ENCODE measurements around the gene LAP3.

GRCh38 chr4:17614416-17615299 lies 37.7 kb downstream of the LAP3 start, which contains the start of gene MED28:
- no peak for TF ChIP-seq EZH2 (IDR thresholded peaks at IDR 0.05; ENCODE audit: borderline replicate concordance, low read depth, low read length, severe bottlenecking)
- TF ChIP-seq, protein P1, sequence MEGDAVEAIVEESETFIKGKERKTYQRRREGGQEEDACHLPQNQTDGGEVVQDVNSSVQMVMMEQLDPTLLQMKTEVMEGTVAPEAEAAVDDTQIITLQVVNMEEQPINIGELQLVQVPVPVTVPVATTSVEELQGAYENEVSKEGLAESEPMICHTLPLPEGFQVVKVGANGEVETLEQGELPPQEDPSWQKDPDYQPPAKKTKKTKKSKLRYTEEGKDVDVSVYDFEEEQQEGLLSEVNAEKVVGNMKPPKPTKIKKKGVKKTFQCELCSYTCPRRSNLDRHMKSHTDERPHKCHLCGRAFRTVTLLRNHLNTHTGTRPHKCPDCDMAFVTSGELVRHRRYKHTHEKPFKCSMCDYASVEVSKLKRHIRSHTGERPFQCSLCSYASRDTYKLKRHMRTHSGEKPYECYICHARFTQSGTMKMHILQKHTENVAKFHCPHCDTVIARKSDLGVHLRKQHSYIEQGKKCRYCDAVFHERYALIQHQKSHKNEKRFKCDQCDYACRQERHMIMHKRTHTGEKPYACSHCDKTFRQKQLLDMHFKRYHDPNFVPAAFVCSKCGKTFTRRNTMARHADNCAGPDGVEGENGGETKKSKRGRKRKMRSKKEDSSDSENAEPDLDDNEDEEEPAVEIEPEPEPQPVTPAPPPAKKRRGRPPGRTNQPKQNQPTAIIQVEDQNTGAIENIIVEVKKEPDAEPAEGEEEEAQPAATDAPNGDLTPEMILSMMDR (IDR thresholded peaks at IDR 0.05; ENCODE audit: borderline replicate concordance, extremely low read depth, low read length, poor library complexity, severe bottlenecking), result no peak

All from DND-41 (cell line).